Endometrial microvascular endothelial cells (primary cell): ENCODE results near the gene KCNMA1. TPM values are rescaled to one million over a fixed set of nuclear protein-coding genes. Genes with fewer than 3 reads are reported as not detected.

Experiments
- in situ Hi-C: cut with HindIII; loops from 2 replicates; pipeline ENCODE4 v1.10.0; 2017; ENCODE audit warnings: low sequenced_read_pairs, low pct_unique_long_range_greater_than_20kb; ENCODE audit errors: inconsistent ontology term
- total RNA-seq: library from RNA; depleted of rRNA; stranded (reverse); fragments of >200 nt; gene quantifications from one replicate; pipeline ENCODE4 v1.2.3, GENCODE V29; 2015; ENCODE audit errors: inconsistent ontology term

The KCNMA1 gene
- total RNA-seq, 1 donor from 2014 or later, result 0.09 TPM

DNA sequence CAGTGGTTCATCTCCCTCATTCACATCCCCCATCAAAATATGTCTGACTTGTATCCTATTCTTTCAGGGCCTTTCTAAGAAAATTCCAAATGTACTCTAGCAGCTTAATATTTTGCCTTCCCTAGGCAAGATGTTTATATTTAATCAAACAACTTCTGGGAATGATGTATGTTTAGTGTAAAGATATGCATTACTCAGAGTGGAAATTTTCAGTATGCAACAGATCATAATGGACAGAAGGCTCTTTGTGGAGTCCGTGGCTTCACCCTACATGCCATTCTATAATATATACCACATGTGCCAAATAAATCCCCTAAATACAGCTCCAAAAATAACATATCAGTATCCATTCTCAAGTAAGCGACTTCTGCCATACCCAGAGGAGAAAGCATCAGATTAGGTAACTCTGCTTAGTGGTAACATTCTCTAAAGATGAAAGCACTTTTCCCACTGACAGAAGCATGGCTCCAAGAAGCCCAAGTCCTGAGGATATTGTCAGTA, 316.6 kb downstream of the KCNMA1 start:
- in situ Hi-C loops, result no loop called here

GRCh38 chr10:77319557-77319956, 318.1 kb downstream of the KCNMA1 start:
- in situ Hi-C loops, result no loop called here

- in situ Hi-C loops, result no loop called here
These were observed 318.9 kb downstream of the KCNMA1 start for GRCh38 chr10:77318739-77319138.

DNA sequence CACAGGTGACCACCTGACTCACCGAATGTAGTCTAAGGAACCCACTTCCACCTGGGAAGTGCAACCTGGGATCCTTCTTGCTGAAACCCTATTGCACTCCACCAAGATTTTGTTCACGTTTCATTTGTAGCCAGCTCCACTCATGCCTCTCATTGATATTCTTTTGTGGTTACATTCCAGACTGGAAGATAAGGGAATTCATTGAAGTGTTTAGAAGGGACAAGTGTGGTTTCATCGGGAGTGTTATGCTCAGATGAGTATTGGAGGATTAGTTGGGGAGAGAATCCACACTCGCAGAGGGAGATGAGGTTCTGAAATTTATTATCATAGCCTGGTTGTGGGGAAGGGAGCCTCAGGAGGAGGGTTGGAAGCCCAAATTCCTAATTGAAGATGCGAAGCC, 320.4 kb downstream of the KCNMA1 start:
- in situ Hi-C loops, result no loop called here

DNA sequence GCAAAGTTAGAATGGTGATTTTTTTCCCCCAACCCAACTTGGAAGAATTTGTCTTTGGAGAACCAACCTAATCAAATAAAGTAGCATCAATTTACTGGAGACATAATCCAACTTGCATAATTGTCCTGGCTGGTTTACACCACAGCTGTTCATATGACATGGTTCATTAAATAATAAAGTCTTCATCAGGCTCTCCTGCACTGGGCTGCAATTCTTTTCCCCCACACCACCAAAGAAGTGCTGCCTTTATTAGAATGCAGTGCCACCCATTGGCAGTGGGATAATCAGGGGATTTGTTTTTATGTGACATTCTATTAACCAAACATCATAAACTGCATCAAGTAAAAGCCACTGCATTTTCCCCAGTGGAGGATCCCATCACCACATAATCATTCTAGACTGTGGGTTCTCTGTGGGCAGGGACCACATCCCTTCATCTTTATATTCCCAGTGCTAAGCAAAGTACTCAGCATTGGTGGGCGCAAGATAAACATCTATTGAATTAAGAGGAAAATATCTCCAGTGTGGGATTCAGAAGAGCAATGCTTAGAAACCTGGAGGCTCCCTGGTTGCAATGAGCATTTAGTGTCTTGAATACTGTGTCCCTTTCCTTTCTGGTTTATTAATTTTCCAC, 322.0 kb downstream of the KCNMA1 start:
- in situ Hi-C loops, result no loop called here

GRCh38 chr10:77313066-77313750, 324.4 kb downstream of the KCNMA1 start:
- in situ Hi-C loops, result no loop called here

GRCh38 chr10:77311186-77311585, 326.4 kb downstream of the KCNMA1 start:
- in situ Hi-C loops, result no loop called here

- in situ Hi-C loops, result no loop called here
These were observed 327.2 kb downstream of the KCNMA1 start for GRCh38 chr10:77310288-77310840.

GRCh38 chr10:77309509-77309908, 328.1 kb downstream of the KCNMA1 start:
- in situ Hi-C loops, result no loop called here

DNA sequence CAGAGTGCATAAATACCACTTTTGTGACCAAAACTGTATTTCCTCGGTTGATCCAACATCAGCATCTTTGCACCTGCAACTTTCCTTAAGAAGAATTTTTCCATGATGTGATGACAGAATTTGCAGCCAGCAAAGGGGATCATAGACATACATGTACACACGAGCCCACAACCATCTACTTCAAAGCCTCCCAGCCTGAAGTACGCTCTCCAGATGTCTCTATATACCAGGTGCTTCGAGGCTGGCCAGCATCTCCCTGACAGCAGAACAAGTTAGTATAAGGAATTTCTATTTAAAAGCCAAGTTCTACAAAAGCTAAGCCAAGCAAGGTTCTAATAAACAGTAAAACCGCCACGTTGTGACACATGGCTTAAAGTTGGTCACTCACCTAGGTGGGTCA, 328.5 kb downstream of the KCNMA1 start:
- in situ Hi-C loops, result no loop called here

- in situ Hi-C loops, result no loop called here
These were observed 329.4 kb downstream of the KCNMA1 start for GRCh38 chr10:77308084-77308732.

GRCh38 chr10:77306666-77307065, 330.9 kb downstream of the KCNMA1 start:
- in situ Hi-C loops, result no loop called here

DNA sequence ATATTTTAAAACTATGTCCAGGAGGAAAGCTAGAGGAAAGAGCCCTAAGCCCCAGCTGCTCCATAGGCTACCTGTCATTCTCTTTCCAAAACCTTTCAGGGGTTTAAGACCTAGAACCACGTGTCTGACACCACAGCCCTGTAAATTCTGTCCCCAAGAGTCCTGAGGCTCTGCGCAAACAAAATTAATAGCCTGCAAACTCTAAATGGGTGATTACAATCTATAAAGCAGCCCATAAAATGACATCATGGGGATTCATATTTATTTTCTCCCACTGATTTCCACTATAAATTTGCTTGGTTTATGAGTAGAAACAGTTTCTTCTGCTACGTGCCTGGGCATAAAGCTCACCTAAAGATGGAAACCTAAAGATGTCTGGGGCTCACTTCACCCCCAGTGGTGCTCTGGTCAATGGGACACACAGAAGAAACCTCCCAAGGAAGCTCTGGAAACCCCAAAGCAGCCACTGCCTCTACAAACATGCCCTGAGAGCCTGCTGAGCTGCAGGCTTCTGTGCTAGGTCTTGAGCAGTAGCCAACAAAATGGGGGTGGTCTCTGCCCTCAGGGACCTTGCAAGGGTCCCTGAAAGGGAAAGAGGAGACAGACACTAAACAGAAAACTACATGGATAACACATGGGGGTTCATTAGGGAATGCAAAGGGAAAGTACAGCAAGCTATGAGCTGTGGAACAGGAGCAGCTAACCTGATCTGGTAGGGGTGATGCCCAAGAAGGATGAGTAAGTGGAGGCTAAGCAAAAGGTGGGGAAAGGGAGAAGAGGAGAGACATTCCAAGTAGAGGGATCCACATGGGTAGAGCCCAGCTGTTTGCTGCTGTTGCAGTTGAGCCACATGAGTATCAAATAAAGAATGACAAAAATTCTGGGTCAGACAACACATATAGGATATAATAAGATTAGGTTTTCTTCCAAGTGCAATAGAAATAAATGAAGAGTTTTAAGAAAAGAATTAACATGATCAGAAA, 331.7 kb downstream of the KCNMA1 start:
- in situ Hi-C loops, result no loop called here

- in situ Hi-C loops, result no loop called here
These were observed 333.4 kb downstream of the KCNMA1 start for GRCh38 chr10:77304192-77304591.

DNA sequence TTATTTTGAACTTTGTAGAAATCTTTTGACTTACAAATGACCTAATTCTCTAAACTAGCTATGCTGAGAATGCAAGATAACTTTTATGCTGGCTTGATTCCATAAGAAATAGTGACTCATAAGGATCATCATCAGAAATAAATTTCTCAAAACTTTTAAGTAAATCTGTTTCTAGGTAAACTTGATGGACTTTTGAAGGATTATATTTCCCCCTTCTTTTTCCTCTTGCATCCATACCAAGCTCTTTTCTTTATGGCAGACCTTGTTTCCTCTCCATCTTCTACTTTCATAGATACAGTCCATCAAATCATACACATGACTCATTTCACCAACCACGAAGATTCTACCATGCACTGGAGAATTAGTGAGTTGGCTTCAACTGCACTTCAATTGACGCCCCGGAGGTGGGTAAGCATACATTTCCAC, 336.3 kb downstream of the KCNMA1 start:
- in situ Hi-C loops, result no loop called here

GRCh38 chr10:77300682-77301302, 336.8 kb downstream of the KCNMA1 start:
- in situ Hi-C loops, result no loop called here

- in situ Hi-C loops, result no loop called here
These were observed 338.3 kb downstream of the KCNMA1 start for GRCh38 chr10:77299320-77299719.

- in situ Hi-C loops, result no loop called here
These were observed 340.2 kb downstream of the KCNMA1 start for GRCh38 chr10:77297393-77297739.
